HL-60 (cell line): ENCODE measurements around the gene CTNS.

Experiments used
- DNase-seq, 2 experiments: peaks; one replicate each; pipeline ENCODE4 v3.0.0-alpha.2; 2010 to 2020; ENCODE audit warnings: low read depth in 1 of 2, low spot score in 1 of 2
- H3K27ac ChIP-seq: fragments of 250-450 bp; sonication (Bioruptor Pico); replicated peaks from 2 replicates; pipeline ENCODE4 v1.5.1; 2020; ENCODE audit warnings: mild to moderate bottlenecking, moderate library complexity
- H3K27me3 ChIP-seq: fragments of 250-450 bp; sonication (Bioruptor Pico); 2 replicates; pipeline ENCODE4 v1.5.1; 2021; ENCODE audit warnings: mild to moderate bottlenecking, moderate library complexity; ENCODE audit not compliant: insufficient read depth, poor library complexity, severe bottlenecking
- H3K4me3 ChIP-seq: replicated peaks from 2 replicates; pipeline ENCODE4 v1.5.1; 2011; ENCODE audit warnings: mild to moderate bottlenecking, control low read depth, low read length; ENCODE audit not compliant: insufficient read depth
- GABPA ChIP-seq: IDR thresholded peaks from 2 replicates; pipeline ENCODE4 v1.6.1; 2012; ENCODE audit warnings: low read depth
- POLR2AphosphoS5 ChIP-seq: IDR thresholded peaks from 2 replicates; pipeline ENCODE4 v1.6.1; 2012; ENCODE audit warnings: low read depth
- SPI1 ChIP-seq: IDR thresholded peaks from 2 replicates; pipeline ENCODE4 v1.6.1; 2012; ENCODE audit warnings: low read depth, mild to moderate bottlenecking, borderline replicate concordance
- TF ChIP-seq, protein P1 (sequence below): IDR thresholded peaks from 2 replicates; pipeline ENCODE4 v1.6.1; 2012; ENCODE audit warnings: low read depth; ENCODE audit not compliant: insufficient replicate concordance
- TF ChIP-seq, protein P2 (sequence below): IDR thresholded peaks from one replicate; pipeline ENCODE4 v1.5.1; 2011; ENCODE audit warnings: low read length, control low read depth, inconsistent platforms; ENCODE audit not compliant: insufficient read depth

CTNS gene

DNA sequence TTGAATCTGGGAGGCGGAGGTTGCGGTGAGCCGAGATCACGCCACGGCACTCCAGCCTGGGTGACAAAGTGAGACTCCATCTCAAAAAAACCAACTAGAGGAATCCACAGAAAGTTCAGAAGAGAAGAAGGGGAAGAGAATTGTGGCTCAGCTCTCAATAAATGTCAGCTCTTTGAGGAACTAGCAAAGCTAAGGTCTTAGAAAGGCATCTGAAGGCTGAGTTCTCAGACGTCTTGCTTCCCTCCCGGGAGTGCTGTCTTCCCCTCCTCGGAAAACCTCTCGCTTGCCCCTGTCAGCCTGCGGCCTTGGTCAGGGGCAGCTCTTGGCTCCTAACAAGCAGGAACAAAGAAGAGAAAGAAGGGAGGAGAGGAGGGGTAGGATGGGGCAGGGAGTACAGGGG, 5.8 kb upstream of the CTNS start:
- H3K27me3 ChIP-seq, result no peaks in the 10 kb centered on the region
- H3K4me3 ChIP-seq, result no peak overlapping the region
- peak overlapping the region; percentile 51; the same call in 1 of the 2 replicates for H3K27ac ChIP-seq
- DNase-seq, result peak in 1 of 2 experiments; percentile 29
- TF ChIP-seq, protein P1, sequence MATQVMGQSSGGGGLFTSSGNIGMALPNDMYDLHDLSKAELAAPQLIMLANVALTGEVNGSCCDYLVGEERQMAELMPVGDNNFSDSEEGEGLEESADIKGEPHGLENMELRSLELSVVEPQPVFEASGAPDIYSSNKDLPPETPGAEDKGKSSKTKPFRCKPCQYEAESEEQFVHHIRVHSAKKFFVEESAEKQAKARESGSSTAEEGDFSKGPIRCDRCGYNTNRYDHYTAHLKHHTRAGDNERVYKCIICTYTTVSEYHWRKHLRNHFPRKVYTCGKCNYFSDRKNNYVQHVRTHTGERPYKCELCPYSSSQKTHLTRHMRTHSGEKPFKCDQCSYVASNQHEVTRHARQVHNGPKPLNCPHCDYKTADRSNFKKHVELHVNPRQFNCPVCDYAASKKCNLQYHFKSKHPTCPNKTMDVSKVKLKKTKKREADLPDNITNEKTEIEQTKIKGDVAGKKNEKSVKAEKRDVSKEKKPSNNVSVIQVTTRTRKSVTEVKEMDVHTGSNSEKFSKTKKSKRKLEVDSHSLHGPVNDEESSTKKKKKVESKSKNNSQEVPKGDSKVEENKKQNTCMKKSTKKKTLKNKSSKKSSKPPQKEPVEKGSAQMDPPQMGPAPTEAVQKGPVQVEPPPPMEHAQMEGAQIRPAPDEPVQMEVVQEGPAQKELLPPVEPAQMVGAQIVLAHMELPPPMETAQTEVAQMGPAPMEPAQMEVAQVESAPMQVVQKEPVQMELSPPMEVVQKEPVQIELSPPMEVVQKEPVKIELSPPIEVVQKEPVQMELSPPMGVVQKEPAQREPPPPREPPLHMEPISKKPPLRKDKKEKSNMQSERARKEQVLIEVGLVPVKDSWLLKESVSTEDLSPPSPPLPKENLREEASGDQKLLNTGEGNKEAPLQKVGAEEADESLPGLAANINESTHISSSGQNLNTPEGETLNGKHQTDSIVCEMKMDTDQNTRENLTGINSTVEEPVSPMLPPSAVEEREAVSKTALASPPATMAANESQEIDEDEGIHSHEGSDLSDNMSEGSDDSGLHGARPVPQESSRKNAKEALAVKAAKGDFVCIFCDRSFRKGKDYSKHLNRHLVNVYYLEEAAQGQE, result no peak
- TF ChIP-seq, protein P2, sequence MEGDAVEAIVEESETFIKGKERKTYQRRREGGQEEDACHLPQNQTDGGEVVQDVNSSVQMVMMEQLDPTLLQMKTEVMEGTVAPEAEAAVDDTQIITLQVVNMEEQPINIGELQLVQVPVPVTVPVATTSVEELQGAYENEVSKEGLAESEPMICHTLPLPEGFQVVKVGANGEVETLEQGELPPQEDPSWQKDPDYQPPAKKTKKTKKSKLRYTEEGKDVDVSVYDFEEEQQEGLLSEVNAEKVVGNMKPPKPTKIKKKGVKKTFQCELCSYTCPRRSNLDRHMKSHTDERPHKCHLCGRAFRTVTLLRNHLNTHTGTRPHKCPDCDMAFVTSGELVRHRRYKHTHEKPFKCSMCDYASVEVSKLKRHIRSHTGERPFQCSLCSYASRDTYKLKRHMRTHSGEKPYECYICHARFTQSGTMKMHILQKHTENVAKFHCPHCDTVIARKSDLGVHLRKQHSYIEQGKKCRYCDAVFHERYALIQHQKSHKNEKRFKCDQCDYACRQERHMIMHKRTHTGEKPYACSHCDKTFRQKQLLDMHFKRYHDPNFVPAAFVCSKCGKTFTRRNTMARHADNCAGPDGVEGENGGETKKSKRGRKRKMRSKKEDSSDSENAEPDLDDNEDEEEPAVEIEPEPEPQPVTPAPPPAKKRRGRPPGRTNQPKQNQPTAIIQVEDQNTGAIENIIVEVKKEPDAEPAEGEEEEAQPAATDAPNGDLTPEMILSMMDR, result no peak
- TF ChIP-seq SPI1 (no peak), POLR2AphosphoS5 (no peak), GABPA (no peak)

DNA sequence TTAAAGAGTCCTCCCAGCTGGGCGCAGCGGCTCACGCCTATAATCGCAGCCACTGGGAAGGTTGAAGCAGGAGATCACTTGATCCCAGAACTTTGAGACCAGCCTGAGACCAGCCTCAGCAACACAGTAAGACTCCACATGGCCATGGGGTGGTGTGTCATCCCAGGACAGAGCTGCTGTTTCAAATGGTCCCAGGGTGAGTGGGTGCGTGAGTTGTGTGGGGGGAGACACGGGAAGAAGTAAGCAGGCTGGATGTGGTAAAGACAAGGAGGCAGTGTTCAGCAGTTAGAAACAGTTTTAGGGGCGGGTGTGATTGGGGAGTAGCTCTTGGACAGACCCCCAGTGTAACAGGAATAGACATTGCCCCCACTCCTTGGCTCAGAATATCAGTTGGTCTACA, 4.3 kb upstream of the CTNS start:
- no peak for TF ChIP-seq GABPA
- TF ChIP-seq SPI1, result no peak
- TF ChIP-seq POLR2AphosphoS5, result no peak
- Histone ChIP-seq H3K4me3 (no peak overlapping the region), H3K27ac (no peak overlapping the region), H3K27me3 (no peaks in the 10 kb centered on the region)
- no peak for DNase-seq

DNA sequence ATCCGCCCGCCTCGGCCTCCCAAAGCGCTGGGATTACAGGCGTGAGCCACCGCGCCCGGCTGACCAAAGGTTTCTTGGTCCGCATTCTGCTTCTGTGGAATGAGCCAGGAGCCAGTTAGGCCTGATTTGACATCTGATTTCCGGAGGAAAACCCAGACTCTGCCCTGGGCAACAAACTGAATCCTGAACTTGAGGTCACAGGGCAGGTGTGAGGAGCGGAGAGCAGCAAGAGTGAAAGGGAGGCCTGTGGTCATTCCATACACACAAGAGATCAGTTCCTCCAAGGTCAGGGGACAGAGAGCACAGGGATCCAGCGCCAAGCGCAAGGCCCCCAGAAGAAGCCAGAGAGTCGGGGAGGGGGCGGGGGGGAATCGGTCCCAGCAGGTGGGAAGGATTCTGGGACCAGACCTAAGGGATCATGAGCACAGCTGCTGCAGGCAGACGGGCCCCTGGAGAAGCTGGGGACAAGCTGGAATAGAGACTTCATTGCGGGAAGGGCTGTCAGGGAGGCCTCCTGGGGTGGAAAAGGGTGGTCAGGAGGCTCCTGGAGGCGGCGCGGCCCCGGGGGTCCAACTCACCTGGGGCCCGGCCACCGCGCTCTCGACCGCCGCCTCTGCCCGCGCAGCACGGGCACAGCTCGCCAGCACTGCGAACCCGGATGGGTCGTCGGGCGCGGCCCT, 946 bp upstream of the CTNS start:
- Histone ChIP-seq H3K4me3 (peak overlapping the region; percentile 80), H3K27me3 (no peaks in the 10 kb centered on the region), H3K27ac (peak overlapping the region; percentile 93)
- TF ChIP-seq SPI1 (no peak), GABPA (no peak), POLR2AphosphoS5 (no peak)
- TF ChIP-seq, protein P1, result no peak
- TF ChIP-seq, protein P2, result no peak
- DNase-seq, result no peak

DNA sequence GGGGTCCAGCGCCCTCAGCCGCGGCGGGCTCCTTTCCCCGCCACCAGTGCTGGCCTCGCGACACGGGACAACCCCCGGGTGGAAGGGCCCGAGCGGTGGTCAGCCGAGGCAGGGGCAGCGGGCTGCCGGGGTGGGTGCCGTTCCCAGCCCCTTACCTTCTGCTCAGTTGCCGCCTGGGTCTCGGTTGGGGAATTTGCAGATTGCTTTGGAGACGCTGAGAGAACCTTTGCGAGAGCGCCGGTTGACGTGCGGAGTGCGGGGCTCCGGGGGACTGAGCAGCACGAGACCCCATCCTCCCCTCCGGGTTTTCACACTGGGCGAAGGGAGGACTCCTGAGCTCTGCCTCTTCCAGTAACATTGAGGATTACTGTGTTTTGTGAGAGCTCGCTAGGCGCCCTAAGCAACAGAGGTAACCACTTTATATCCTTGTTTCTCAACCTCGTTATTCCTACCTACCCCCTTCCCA, 381 bp downstream of the CTNS start:
- TF ChIP-seq POLR2AphosphoS5 (no peak), SPI1 (no peak), GABPA (no peak)
- TF ChIP-seq, protein P1, result no peak
- TF ChIP-seq, protein P2, result no peak
- no peaks in the 10 kb centered on the region for H3K27me3 ChIP-seq
- peak overlapping the region; percentile 93 for H3K27ac ChIP-seq
- no peak for DNase-seq
- peak overlapping the region; percentile 80 for H3K4me3 ChIP-seq
